T-cell (primary cell): ENCODE data around the gene SYT6. TPM values are rescaled to one million over a fixed set of nuclear protein-coding genes. Genes with fewer than 3 reads are reported as not detected.

Source experiments
- ATAC-seq, 4 experiments: fragments of 200-7000 bp in 3 of 4; fragments of 150-1000 bp in 1 of 4; cut with Tn5 transposase; replicated peaks in 1 of 4; 1 replicate in 3 of 4; 2 replicates in 1 of 4; pipeline ENCODE4 v1.10.0; 2021; ENCODE audit warnings: moderate library complexity in 3 of 4, mild to moderate bottlenecking in 2 of 4, moderate number of reproducible peaks in 1 of 4
- CTCF ChIA-PET, 2 donors: fragments of 300-600 bp; sonication (Branson Sonifier 250); formaldehyde crosslinking; loops; one replicate each; lab custom pipeline; 2022; ENCODE audit warnings: antibody characterized with exemption in 2 of 2; lab: Charles Lee
- POLR2A ChIA-PET, 2 donors: fragments of 300-600 bp; sonication (Branson Sonifier 250); formaldehyde crosslinking; loops; one replicate each; lab custom pipeline; 2022; ENCODE audit warnings: antibody characterized with exemption in 2 of 2; lab: Charles Lee
- DNase-seq, 35 experiments: peaks; one replicate each; pipeline versions ENCODE4 v3.0.0 to v3.0.0-alpha.2; 2013 to 2023
- H3K27ac ChIP-seq: one replicate; pipeline ENCODE4 v1.5.1; 2013; ENCODE audit warnings: low read length
- H3K27me3 ChIP-seq, 2 experiments: replicated peaks in 1 of 2; 1 replicate in 1 of 2; 2 replicates in 1 of 2; pipeline versions ENCODE4 v1.6.1 to v1.7.0; 2013; ENCODE audit warnings: low read length in 1 of 2, mixed read lengths in 1 of 2; ENCODE audit not compliant: control insufficient read depth in 2 of 2, insufficient read depth in 2 of 2; ENCODE audit errors: extremely low read depth in 1 of 2
- H3K36me3 ChIP-seq, 2 donors: 1 replicate in 1 of 2; 2 replicates in 1 of 2; pipeline versions ENCODE4 v1.6.1 to v1.7.0; 2013; ENCODE audit warnings: low read length in 1 of 2; ENCODE audit not compliant: control insufficient read depth in 2 of 2, insufficient read depth in 1 of 2; ENCODE audit errors: extremely low read depth in 1 of 2
- H3K4me1 ChIP-seq, 2 experiments: 1 replicate in 1 of 2; 2 replicates in 1 of 2; pipeline versions ENCODE4 v1.6.1 to v1.7.0; 2013; ENCODE audit warnings: low read length in 2 of 2, mixed read lengths in 1 of 2; ENCODE audit not compliant: insufficient read depth in 2 of 2, control insufficient read depth in 1 of 2; ENCODE audit errors: extremely low read depth in 1 of 2
- H3K4me3 ChIP-seq, 2 donors: 1 replicate in 1 of 2; 2 replicates in 1 of 2; pipeline versions ENCODE4 v1.5.1 to v1.7.0; 2013; ENCODE audit warnings: mild to moderate bottlenecking in 2 of 2, low read length in 1 of 2, moderate library complexity in 1 of 2; ENCODE audit not compliant: control insufficient read depth in 1 of 2; ENCODE audit errors: extremely low read depth in 1 of 2
- H3K9me3 ChIP-seq: 2 replicates; pipeline ENCODE4 v1.7.0; 2013
- H3K27ac Mint-ChIP-seq, 2 donors: one replicate each; pipeline ENCODE4 v1.8.0; 2020 to 2021; ENCODE audit warnings: mild to moderate bottlenecking in 2 of 2, mixed read lengths in 2 of 2
- H3K27me3 Mint-ChIP-seq, 2 donors: one replicate each; pipeline ENCODE4 v1.8.0; 2021 to 2022; ENCODE audit warnings: mixed read lengths in 2 of 2
- H3K36me3 Mint-ChIP-seq: one replicate; pipeline ENCODE4 v1.8.0; 2021; ENCODE audit warnings: mixed read lengths
- H3K4me1 Mint-ChIP-seq, 3 donors: one replicate each; pipeline ENCODE4 v1.8.0; 2020 to 2022; ENCODE audit warnings: mixed read lengths in 3 of 3, mild to moderate bottlenecking in 1 of 3
- H3K4me3 Mint-ChIP-seq, 3 donors: one replicate each; pipeline ENCODE4 v1.8.0; 2020 to 2022; ENCODE audit warnings: mild to moderate bottlenecking in 3 of 3, mixed read lengths in 3 of 3, moderate library complexity in 3 of 3
- H3K9me3 Mint-ChIP-seq, 3 donors: one replicate each; pipeline ENCODE4 v1.8.0; 2020 to 2022; ENCODE audit warnings: mixed read lengths in 3 of 3
- WGBS: methylation state at CpG from one replicate; pipeline ENCODE4 v1.1.5; 2013; ENCODE audit warnings: missing lambda C conversion rate; ENCODE audit not compliant: insufficient coverage; 5-methylcytosine and 5-hydroxymethylcytosine counted together
- total RNA-seq, 35 experiments: library from RNA in 6 of 35; stranded (reverse) in 6 of 35; fragments of 120-200 nt in 1 of 35; gene quantifications; one replicate each; pipeline versions ENCODE4 v1.2.1 to v1.2.4 and lab custom pipeline; 2013 to 2026

The SYT6 gene
- total RNA-seq, 5 donors from 2014 or later (not counting 1 experiment from before 2014, with no cell fraction given) = 0.12 to 0.20 (median 0.18) TPM; not detected in 2

DNA sequence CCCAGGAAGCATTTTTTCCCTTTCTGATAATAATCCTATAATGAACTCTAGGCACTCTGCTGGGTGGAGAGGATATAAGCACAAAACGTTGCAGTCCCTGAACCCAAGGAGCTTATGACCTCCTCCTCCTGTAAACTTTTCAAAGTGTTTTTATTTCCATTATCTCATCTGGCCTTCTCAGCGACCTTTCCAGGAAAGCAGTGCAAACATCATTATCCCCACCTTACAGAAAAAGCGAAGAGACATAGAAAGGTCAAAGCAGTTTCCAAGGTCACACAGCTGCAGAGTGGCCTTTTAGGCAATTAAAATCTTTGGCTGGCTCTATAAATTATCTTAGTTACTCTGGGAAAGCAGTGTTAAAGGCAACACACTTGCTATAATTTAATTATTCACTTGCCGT is 110.6 kb downstream of the SYT6 start:
- H3K4me3 Mint-ChIP-seq = no peak overlapping the region
- no peak overlapping the region for H3K27ac Mint-ChIP-seq
- POLR2A ChIA-PET = no interaction called here

DNA sequence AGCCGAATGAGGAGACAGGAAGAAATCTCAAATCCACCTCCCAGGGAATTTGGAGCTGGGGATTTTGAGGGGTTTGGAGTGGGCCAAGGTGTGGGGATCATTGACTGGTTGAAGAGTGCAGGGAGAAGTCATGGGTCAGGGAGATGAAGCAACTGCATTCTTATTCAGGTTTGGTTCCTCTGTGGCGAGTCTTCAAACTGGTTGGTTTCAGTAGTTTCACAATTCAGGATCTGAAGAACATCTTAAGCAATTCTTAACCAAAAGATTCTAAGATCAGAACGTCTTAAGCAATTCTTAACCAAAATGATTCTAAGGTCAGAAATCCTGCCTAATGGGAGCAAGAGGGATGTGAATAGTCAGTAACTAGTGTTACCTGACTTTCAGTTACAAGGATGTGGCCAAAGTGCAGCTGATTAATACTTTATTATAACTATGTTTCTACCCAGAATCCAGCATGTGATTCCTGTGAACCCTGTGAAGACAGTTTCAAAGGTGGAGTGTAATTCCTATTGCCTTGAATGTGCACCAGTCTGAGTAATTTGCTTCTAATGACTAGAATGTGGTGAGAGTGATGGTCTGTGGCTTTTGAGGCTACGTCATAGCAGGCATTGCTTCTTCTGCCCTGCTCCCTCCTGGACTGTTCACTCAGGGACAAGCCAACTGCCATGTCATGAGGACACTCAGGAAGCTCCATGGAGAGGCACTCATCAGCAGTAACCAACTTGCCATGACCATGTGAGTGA is 113.2 kb downstream of the SYT6 start:
- H3K9me3 ChIP-seq = no peaks in the 10 kb centered on the region
- no peak overlapping the region for H3K4me3 ChIP-seq
- no peak for ATAC-seq
- POLR2A ChIA-PET = no interaction called here
- no peaks in the 10 kb centered on the region for H3K36me3 Mint-ChIP-seq
- no peaks in the 10 kb centered on the region for H3K4me1 Mint-ChIP-seq
- WGBS = no CpG with 5 or more reads among the region's 4 CpGs
- no peaks in the 10 kb centered on the region for H3K27me3 Mint-ChIP-seq
- H3K4me3 Mint-ChIP-seq = no peak overlapping the region
- H3K27ac ChIP-seq = no peak overlapping the region
- H3K9me3 Mint-ChIP-seq = no peaks in the 10 kb centered on the region
- no peaks in the 10 kb centered on the region for H3K4me1 ChIP-seq
- no peaks in the 10 kb centered on the region for H3K36me3 ChIP-seq
- DNase-seq = no peak
- CTCF ChIA-PET = no interaction called here
- H3K27ac Mint-ChIP-seq = no peak overlapping the region
- peaks cover 0 to 4% of the 10 kb centered on the region in 2 experiments for H3K27me3 ChIP-seq

More for the DNA sequence above, 110.6 kb downstream of the SYT6 start:
- no peaks in the 10 kb centered on the region for H3K9me3 Mint-ChIP-seq
- no peak for ATAC-seq
- WGBS = 57% methylated on average over 1 of the region's 4 CpGs
- H3K4me3 ChIP-seq = no peak overlapping the region
- H3K27ac ChIP-seq = no peak overlapping the region
- no peak for DNase-seq
- CTCF ChIA-PET = no interaction called here
- peaks cover 0 to 4% of the 10 kb centered on the region in 2 experiments for H3K27me3 ChIP-seq
- H3K4me1 Mint-ChIP-seq = no peaks in the 10 kb centered on the region
- peaks cover 0 to 4% of the 10 kb centered on the region in 2 donors for H3K27me3 Mint-ChIP-seq
- H3K4me1 ChIP-seq = no peaks in the 10 kb centered on the region
- no peaks in the 10 kb centered on the region for H3K9me3 ChIP-seq
- no peaks in the 10 kb centered on the region for H3K36me3 ChIP-seq
- H3K36me3 Mint-ChIP-seq = no peaks in the 10 kb centered on the region

Other genes starting within 250 kb of the SYT6 start
- 10 to 100 TPM; 57.8 to 66.4 (median 61.5) TPM for gene AP4B1, start 249.1 kb downstream of the SYT6 start, total RNA-seq
- 1 to 10 TPM; 5.6 to 6.1 (median 5.9) TPM for gene DCLRE1B, start 248.5 kb downstream of the SYT6 start, total RNA-seq
- 100 to 1,000 TPM in 4 of 5 donors, 10 to 100 TPM in 1; 99.5 to 189 (median 103) TPM for gene HIPK1, start 224.5 kb downstream of the SYT6 start, total RNA-seq
- gene OLFML3, start 174.4 kb downstream of the SYT6 start, total RNA-seq = 1 to 10 TPM in 1 of 5 donors, under 1 TPM in 4; 0.23 to 1.2 (median 0.63) TPM